Urinary bladder (tissue), 4 donors: ENCODE results near the gene CORO2B. TPM values are rescaled to one million over a fixed set of nuclear protein-coding genes. Genes with fewer than 3 reads are reported as not detected.
"Not testable (repeated sequence)": the region's sequence is repeated elsewhere in the genome, so short reads cannot be mapped to it uniquely, and the experiment has no call there.

ENCODE experiments used
- DNase-seq: peaks from one replicate; pipeline ENCODE4 v3.0.0-alpha.2; 2015; ENCODE audit errors: extremely low spot score
- H3K27ac ChIP-seq: one replicate; pipeline ENCODE4 v1.5.1; 2013; ENCODE audit warnings: low read depth, mild to moderate bottlenecking, moderate library complexity
- H3K36me3 ChIP-seq: one replicate; pipeline ENCODE4 v1.6.1; 2013; ENCODE audit warnings: mild to moderate bottlenecking, moderate library complexity; ENCODE audit not compliant: insufficient read depth
- H3K4me1 ChIP-seq: one replicate; pipeline ENCODE4 v1.6.1; 2013; ENCODE audit warnings: mild to moderate bottlenecking, moderate library complexity; ENCODE audit not compliant: insufficient read depth
- H3K4me3 ChIP-seq: one replicate; pipeline ENCODE4 v1.5.1; 2013; ENCODE audit warnings: low read depth, low read length
- WGBS: extraction: QIAGEN DNeasy Blood & Tissue Kit; methylation state at CpG from one replicate; pipeline ENCODE4 v1.1.7; 2013; 5-methylcytosine and 5-hydroxymethylcytosine counted together
- polyA plus RNA-seq: library from polyadenylated mRNA; stranded (reverse); fragments of 200-250 nt; gene quantifications from one replicate; pipeline ENCODE4 v1.2.3, GENCODE V29; 2013
- total RNA-seq: library from RNA; depleted of rRNA; stranded (reverse); fragments of >200 nt; gene quantifications from one replicate; pipeline ENCODE4 v1.2.3, GENCODE V29; 2014
- donor health status: healthy with polysubstance abuse.
- donor health status: healthy.

The CORO2B gene
- total and polyA plus RNA-seq, 2 donors, result 4.2 to 6.4 TPM

GRCh38 chr15:68676011-68676605 is 97.3 kb downstream of the CORO2B start:
- Histone ChIP-seq H3K4me3 (no peak overlapping the region), H3K36me3 (no peaks in the 10 kb centered on the region), H3K4me1 (no peaks in the 10 kb centered on the region), H3K27ac (no peak overlapping the region)
- WGBS, result 87% methylated on average over 7 of the region's 7 CpGs
- DNase-seq, result no peak

- H3K36me3 ChIP-seq, result no peaks in the 10 kb centered on the region
- no peak overlapping the region for H3K4me3 ChIP-seq
- DNase-seq, result no peak
- H3K27ac ChIP-seq, result no peak overlapping the region
- 93% methylated on average over 4 of the region's 4 CpGs for WGBS
- no peaks in the 10 kb centered on the region for H3K4me1 ChIP-seq
These were observed 98.1 kb downstream of the CORO2B start for GRCh38 chr15:68676926-68677325.

- 92% methylated on average over 3 of the region's 3 CpGs for WGBS
These were observed 99.2 kb downstream of the CORO2B start for GRCh38 chr15:68677996-68678395.

DNA sequence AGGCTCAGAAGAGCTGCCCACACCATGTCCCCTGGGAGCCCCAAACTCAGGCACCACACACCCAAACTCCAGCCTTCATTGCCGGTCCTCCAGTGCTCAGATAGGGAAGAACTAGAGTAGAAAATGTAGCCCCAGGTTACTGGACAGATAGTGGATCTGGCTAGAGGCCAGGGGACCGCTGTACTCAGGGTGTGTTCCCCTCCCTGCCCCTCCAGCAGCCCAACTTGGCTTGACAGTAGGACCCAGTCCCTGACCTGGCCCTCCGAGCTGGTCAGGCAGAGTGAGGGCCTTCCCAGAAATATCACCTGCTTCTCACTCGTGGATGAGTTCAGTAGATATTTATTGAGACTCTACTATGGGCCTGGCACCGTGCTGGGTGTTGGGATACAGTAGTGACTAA is 100.0 kb downstream of the CORO2B start:
- no peak overlapping the region for H3K4me3 ChIP-seq
- H3K4me1 ChIP-seq, result no peaks in the 10 kb centered on the region
- DNase-seq, result no peak
- WGBS, result 93% methylated on average over 5 of the region's 5 CpGs
- no peak overlapping the region for H3K27ac ChIP-seq
- no peaks in the 10 kb centered on the region for H3K36me3 ChIP-seq

More at GRCh38 chr15:68677996-68678395, 99.2 kb downstream of the CORO2B start:
- no peak overlapping the region for H3K4me3 ChIP-seq
- H3K4me1 ChIP-seq, result no peaks in the 10 kb centered on the region
- H3K27ac ChIP-seq, result no peak overlapping the region
- DNase-seq, result no peak
- no peaks in the 10 kb centered on the region for H3K36me3 ChIP-seq

GRCh38 chr15:68679161-68679560 is 100.4 kb downstream of the CORO2B start:
- Histone ChIP-seq H3K36me3 (no peaks in the 10 kb centered on the region), H3K4me1 (no peaks in the 10 kb centered on the region), H3K4me3 (no peak overlapping the region), H3K27ac (no peak overlapping the region)
- 77% methylated on average over 3 of the region's 3 CpGs for WGBS
- DNase-seq, result no peak

DNA sequence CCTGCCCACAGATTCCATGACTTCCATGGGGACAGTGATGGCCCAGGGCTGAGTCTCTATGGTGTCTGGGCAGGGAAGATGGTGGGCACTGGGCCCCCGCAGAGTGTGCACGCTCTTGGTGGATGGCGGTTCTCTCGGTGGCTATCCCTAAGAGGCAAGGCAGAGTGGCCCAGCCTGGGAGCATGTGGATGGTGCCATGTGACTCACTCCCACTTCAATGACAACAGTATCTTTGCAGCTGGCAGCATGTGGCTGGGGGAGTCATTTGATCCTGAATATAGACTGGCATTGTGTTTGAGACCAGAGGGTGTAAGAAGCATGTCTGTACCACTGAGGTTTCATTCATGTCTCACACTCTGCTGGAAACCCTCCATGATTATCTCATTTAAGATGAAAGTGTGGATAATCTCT is 101.2 kb downstream of the CORO2B start:
- H3K36me3 ChIP-seq, result no peaks in the 10 kb centered on the region
- no peaks in the 10 kb centered on the region for H3K4me1 ChIP-seq
- WGBS, result 97% methylated on average over 4 of the region's 4 CpGs
- no peak overlapping the region for H3K27ac ChIP-seq
- no peak for DNase-seq
- H3K4me3 ChIP-seq, result no peak overlapping the region

DNA sequence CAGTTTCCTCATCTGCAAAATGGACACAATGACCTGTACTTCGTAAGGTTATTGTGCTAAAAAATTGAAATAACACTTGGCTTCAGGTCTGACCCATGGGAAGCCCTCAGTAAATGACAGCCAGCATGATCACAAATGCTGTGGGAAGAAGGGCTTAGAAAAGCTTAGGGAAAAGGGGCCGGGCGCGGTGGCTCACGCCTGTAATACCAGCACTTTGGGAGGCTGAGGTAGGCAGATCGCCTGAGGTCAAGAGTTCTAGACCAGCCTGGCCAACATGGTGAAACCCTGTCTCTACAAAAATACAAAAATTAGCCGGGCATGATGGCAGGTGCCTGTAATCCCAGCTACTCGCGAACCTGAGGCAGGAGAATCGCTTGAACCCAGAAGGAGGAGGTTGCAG is 102.0 kb downstream of the CORO2B start:
- H3K4me3 ChIP-seq, H3K36me3 ChIP-seq, H3K4me1 ChIP-seq, DNase-seq, H3K27ac ChIP-seq: not testable (repeated sequence)
- 94% methylated on average over 10 of the region's 10 CpGs for WGBS

- Histone ChIP-seq H3K36me3 (no peaks in the 10 kb centered on the region), H3K4me1 (no peaks in the 10 kb centered on the region), H3K27ac (no peak overlapping the region), H3K4me3 (no peak overlapping the region)
- WGBS, result 59% methylated on average over 2 of the region's 2 CpGs
- no peak for DNase-seq
These were observed 103.0 kb downstream of the CORO2B start for GRCh38 chr15:68681836-68682235.

- WGBS, result 77% methylated on average over 5 of the region's 5 CpGs
- DNase-seq, result no peak
These were observed 103.5 kb downstream of the CORO2B start for GRCh38 chr15:68682330-68682729.

DNA sequence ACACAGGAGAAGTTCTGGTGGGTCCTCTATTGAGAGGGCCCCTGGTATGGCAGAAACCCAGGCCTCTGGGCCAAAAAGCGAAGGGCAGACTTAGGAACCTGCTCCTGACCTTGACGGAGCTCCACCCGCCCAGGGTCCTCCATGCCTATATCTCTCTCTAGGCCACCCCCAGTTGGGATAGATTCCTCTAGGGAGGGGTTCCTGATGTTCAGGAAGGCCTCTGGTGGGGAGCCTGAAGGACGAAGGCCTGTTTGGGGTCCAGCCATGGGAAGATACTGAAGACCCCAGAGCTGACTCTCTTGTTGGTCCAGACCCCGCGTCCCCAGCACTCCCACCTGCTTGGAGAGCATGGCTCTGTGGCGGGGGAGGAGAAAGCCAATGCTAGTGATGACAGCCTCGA is 104.2 kb downstream of the CORO2B start:
- H3K4me3 ChIP-seq, result no peak overlapping the region
- H3K27ac ChIP-seq, result no peak overlapping the region
- no peaks in the 10 kb centered on the region for H3K36me3 ChIP-seq
- no peak for DNase-seq
- 98% methylated on average over 8 of the region's 8 CpGs for WGBS
- no peaks in the 10 kb centered on the region for H3K4me1 ChIP-seq

More at GRCh38 chr15:68682330-68682729, 103.5 kb downstream of the CORO2B start:
- Histone ChIP-seq H3K36me3 (no peaks in the 10 kb centered on the region), H3K27ac (no peak overlapping the region), H3K4me1 (no peaks in the 10 kb centered on the region), H3K4me3 (no peak overlapping the region)

DNA sequence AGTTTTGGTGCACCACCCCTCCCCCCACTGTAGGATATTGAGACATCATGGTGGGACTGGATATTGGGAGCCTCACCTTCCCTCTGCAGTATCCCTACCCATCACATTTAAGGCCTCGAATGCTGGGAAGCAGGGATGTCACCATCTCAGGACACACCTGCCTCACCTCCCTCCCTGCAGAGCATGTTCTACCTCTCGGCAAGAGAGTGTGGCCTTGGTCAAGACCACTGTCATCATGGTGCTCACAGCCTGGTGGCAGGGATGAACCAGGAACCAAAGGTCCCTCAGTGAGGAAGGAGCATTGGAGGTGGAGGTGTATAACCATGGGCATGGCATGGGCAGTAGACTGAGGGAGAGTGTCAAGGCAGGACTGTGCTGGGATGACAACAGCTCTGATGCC is 104.8 kb downstream of the CORO2B start:
- DNase-seq, result no peak
- WGBS, result 94% methylated on average over 2 of the region's 2 CpGs
- H3K4me1 ChIP-seq, result no peaks in the 10 kb centered on the region
- no peak overlapping the region for H3K4me3 ChIP-seq
- H3K36me3 ChIP-seq, result no peaks in the 10 kb centered on the region
- no peak overlapping the region for H3K27ac ChIP-seq

- 79% methylated on average over 5 of the region's 5 CpGs for WGBS
- DNase-seq, result no peak
- Histone ChIP-seq H3K36me3 (no peaks in the 10 kb centered on the region), H3K27ac (no peak overlapping the region), H3K4me1 (no peaks in the 10 kb centered on the region), H3K4me3 (no peak overlapping the region)
These were observed 105.7 kb downstream of the CORO2B start for GRCh38 chr15:68684476-68684875.

GRCh38 chr15:68687136-68687735 is 108.4 kb downstream of the CORO2B start:
- H3K27ac ChIP-seq, result no peak overlapping the region
- no peaks in the 10 kb centered on the region for H3K36me3 ChIP-seq
- no peaks in the 10 kb centered on the region for H3K4me1 ChIP-seq
- DNase-seq, result no peak
- H3K4me3 ChIP-seq, result no peak overlapping the region
- 93% methylated on average over 8 of the region's 8 CpGs for WGBS

DNA sequence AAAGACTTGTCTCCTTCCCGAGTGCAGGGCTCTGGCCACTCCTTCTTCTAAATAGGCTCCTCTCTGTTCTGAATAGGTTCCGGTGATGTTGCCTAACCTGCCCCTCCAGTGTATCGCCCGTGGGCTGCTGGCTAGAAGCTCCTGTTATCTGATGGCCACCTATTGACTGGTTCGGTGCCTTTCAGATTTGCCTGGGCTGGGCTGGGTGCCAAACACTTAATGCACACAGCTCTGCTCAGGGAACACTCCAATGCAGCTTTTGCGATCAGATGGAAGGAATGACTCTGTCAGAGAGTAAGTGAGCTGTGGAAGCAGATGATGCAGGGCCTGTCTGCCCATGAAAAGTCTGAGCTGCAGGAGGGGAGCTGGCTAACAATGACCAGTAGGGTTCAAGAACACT is 112.9 kb downstream of the CORO2B start:
- DNase-seq, result no peak
- H3K4me3 ChIP-seq, result no peak overlapping the region
- no peak overlapping the region for H3K27ac ChIP-seq
- 66% methylated on average over 6 of the region's 6 CpGs for WGBS
- no peaks in the 10 kb centered on the region for H3K4me1 ChIP-seq
- no peaks in the 10 kb centered on the region for H3K36me3 ChIP-seq
